ENCODE results near the gene C4orf51. TPM values are rescaled to one million over a fixed set of nuclear protein-coding genes. Genes with fewer than 3 reads are reported as not detected.

C4orf51 gene
- polyA plus RNA-seq, 1 experiment: not detected

- DNase-seq (ENCODE audit: low read depth, low spot score): no peak
- Histone ChIP-seq H3K27ac (ENCODE audit: low read depth, low read length) (no peak overlapping the region), H3K27me3 (ENCODE audit: control insufficient read depth, insufficient read depth, low read length) (no peaks in the 10 kb centered on the region), H3K9me3 (ENCODE audit: control insufficient read depth, insufficient read depth, low read length) (no peaks in the 10 kb centered on the region), H3K4me3 (ENCODE audit: low read depth, low read length) (no peak overlapping the region)
- ChIA-PET CTCF (interaction anchor here (1.1 kb wide), 1 partner anchor 19 kb away, joined by 3 read pairs; no protein-coding TSS in a partner anchor), POLR2A (no interaction called here)
- TF ChIP-seq, protein P1, sequence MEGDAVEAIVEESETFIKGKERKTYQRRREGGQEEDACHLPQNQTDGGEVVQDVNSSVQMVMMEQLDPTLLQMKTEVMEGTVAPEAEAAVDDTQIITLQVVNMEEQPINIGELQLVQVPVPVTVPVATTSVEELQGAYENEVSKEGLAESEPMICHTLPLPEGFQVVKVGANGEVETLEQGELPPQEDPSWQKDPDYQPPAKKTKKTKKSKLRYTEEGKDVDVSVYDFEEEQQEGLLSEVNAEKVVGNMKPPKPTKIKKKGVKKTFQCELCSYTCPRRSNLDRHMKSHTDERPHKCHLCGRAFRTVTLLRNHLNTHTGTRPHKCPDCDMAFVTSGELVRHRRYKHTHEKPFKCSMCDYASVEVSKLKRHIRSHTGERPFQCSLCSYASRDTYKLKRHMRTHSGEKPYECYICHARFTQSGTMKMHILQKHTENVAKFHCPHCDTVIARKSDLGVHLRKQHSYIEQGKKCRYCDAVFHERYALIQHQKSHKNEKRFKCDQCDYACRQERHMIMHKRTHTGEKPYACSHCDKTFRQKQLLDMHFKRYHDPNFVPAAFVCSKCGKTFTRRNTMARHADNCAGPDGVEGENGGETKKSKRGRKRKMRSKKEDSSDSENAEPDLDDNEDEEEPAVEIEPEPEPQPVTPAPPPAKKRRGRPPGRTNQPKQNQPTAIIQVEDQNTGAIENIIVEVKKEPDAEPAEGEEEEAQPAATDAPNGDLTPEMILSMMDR (IDR thresholded peaks at IDR 0.05; ENCODE audit: low read depth, low read length): no peak
Measured at GRCh38 chr4:145723336-145723735, 43.4 kb downstream of the C4orf51 start.

GRCh38 chr4:145730026-145730425 is 50.1 kb downstream of the C4orf51 start:
- H3K9me3 ChIP-seq (ENCODE audit: control insufficient read depth, insufficient read depth, low read length): no peaks in the 10 kb centered on the region
- H3K27me3 ChIP-seq (ENCODE audit: control insufficient read depth, insufficient read depth, low read length): no peaks in the 10 kb centered on the region
- H3K4me3 ChIP-seq (ENCODE audit: low read depth, low read length): no peak overlapping the region
- H3K27ac ChIP-seq (ENCODE audit: low read depth, low read length): no peak overlapping the region
- TF ChIP-seq, protein P1 (IDR thresholded peaks at IDR 0.05; ENCODE audit: low read depth, low read length): no peak
- no peak for DNase-seq (ENCODE audit: low read depth, low spot score)
- CTCF ChIA-PET: no interaction called here
- POLR2A ChIA-PET: no interaction called here

DNA sequence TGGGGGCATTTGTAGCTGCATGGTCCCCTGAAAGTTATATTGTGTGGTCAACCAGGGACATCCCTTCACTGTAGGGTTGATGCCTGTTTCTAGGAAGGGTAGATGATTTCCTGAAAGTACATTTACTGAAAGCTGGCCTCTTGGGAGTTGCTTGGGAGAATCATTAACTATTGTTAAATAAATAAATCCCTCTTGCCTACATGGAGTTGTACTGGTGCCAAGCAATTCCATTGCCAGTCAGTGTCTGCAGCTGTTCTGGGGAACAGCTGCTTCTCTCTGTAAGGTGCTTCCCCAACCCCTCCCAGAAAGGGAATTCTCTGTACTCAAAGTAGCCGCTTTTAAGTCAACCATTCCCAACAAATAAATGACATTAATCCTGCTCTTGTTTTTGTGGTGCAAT is 51.1 kb downstream of the C4orf51 start:
- peak; percentile 84 for DNase-seq (ENCODE audit: low read depth, low spot score)
- H3K9me3 ChIP-seq (ENCODE audit: control insufficient read depth, insufficient read depth, low read length): no peaks in the 10 kb centered on the region
- TF ChIP-seq, protein P1 (IDR thresholded peaks at IDR 0.05; ENCODE audit: low read depth, low read length): no peak
- CTCF ChIA-PET: no interaction called here
- H3K4me3 ChIP-seq (ENCODE audit: low read depth, low read length): no peak overlapping the region
- H3K27ac ChIP-seq (ENCODE audit: low read depth, low read length): no peak overlapping the region
- H3K27me3 ChIP-seq (ENCODE audit: control insufficient read depth, insufficient read depth, low read length): no peaks in the 10 kb centered on the region
- POLR2A ChIA-PET: no interaction called here

GRCh38 chr4:145732001-145732815 is 52.3 kb downstream of the C4orf51 start:
- no peak for DNase-seq (ENCODE audit: low read depth, low spot score)
- Histone ChIP-seq H3K4me3 (ENCODE audit: low read depth, low read length) (peak overlapping the region; percentile 51), H3K27ac (ENCODE audit: low read depth, low read length) (peak overlapping the region; percentile 95), H3K27me3 (ENCODE audit: control insufficient read depth, insufficient read depth, low read length) (no peaks in the 10 kb centered on the region), H3K9me3 (ENCODE audit: control insufficient read depth, insufficient read depth, low read length) (no peaks in the 10 kb centered on the region)
- CTCF ChIA-PET: interaction anchor here (0.9 kb wide), 1 partner anchor 20 kb away, joined by 3 read pairs; no protein-coding TSS in a partner anchor
- POLR2A ChIA-PET: interaction anchor here (0.6 to 1.0 kb wide), 5 partner anchors 18 to 320 kb away, joined by 3 to 4 read pairs (median 3); partner anchors contain the start of genes C4orf51 and MMAA
- TF ChIP-seq, protein P1 (IDR thresholded peaks at IDR 0.05; ENCODE audit: low read depth, low read length): no peak

Measured in AG04450 (cell line).